ENCODE results near the gene KCNE2.

DNA sequence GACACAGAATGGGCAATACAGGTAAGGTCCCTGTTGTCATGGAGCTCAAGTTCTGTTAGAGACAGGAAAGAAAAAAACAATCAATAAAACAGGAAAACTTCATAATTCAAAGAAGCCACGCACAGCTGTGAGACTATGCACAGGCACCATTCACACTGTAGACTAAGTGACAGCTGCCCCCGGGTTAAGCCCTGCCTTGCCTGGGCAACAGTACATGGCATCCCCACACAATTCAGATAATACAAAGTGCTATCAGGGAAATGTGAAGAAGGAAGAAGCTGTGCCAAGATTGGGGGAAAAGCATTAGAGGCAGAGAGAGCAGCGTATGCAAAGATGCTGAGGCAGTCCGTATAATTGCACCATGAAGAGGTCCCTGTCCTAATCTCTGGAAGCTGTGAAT lies 9.0 kb upstream of the KCNE2 start:
- TF ChIP-seq CREB1 (CRISPR knock-in tag; IDR thresholded peaks at IDR 0.05; ENCODE audit: low read depth) (no peak), ZNF114 (CRISPR knock-in tag; IDR thresholded peaks at IDR 0.05) (no peak), POLR2AphosphoS5 (IDR thresholded peaks at IDR 0.05; ENCODE audit: low read depth) (no peak), JUNB (IDR thresholded peaks at IDR 0.05; ENCODE audit: unreplicated experiment) (no peak), EZH2phosphoT487 (IDR thresholded peaks at IDR 0.05; ENCODE audit: unreplicated experiment) (no peak), ZNF331 (CRISPR knock-in tag; IDR thresholded peaks at IDR 0.05; ENCODE audit: low read depth) (no peak)
- TF ChIP-seq, protein P1, sequence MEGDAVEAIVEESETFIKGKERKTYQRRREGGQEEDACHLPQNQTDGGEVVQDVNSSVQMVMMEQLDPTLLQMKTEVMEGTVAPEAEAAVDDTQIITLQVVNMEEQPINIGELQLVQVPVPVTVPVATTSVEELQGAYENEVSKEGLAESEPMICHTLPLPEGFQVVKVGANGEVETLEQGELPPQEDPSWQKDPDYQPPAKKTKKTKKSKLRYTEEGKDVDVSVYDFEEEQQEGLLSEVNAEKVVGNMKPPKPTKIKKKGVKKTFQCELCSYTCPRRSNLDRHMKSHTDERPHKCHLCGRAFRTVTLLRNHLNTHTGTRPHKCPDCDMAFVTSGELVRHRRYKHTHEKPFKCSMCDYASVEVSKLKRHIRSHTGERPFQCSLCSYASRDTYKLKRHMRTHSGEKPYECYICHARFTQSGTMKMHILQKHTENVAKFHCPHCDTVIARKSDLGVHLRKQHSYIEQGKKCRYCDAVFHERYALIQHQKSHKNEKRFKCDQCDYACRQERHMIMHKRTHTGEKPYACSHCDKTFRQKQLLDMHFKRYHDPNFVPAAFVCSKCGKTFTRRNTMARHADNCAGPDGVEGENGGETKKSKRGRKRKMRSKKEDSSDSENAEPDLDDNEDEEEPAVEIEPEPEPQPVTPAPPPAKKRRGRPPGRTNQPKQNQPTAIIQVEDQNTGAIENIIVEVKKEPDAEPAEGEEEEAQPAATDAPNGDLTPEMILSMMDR (conservative IDR thresholded peaks at IDR 0.05; ENCODE audit: low read depth in 2 of 2) = no peak

Measured in GM23338 (cell line).